GM06990 (cell line): ENCODE measurements around the gene SPATA2L.
"Not testable (repeated sequence)": the region's sequence is repeated elsewhere in the genome, so short reads cannot be mapped to it uniquely, and the experiment has no call there.

Source experiments
- DNase-seq: peaks from one replicate; pipeline ENCODE4 v3.0.0-alpha.2; 2011; ENCODE audit not compliant: insufficient read length; ENCODE audit errors: extremely low read depth
- H3K27me3 ChIP-seq: replicated peaks from 2 replicates; pipeline ENCODE4 v1.6.0; 2011; ENCODE audit warnings: low read length; ENCODE audit not compliant: control insufficient read depth, insufficient read depth
- H3K36me3 ChIP-seq: 2 replicates; pipeline ENCODE4 v1.5.1; 2011; ENCODE audit warnings: low read length; ENCODE audit not compliant: control insufficient read depth, insufficient read depth
- H3K4me3 ChIP-seq: replicated peaks from 2 replicates; pipeline ENCODE4 v1.5.1; 2011; ENCODE audit warnings: low read depth, mild to moderate bottlenecking, control low read depth, low read length
- CTCF ChIP-seq: IDR thresholded peaks from 2 replicates; pipeline ENCODE4 v1.5.1; 2011; ENCODE audit warnings: low read length, control low read depth, mild to moderate bottlenecking, inconsistent platforms; ENCODE audit not compliant: insufficient read depth, poor library complexity, severe bottlenecking

Gene SPATA2L

GRCh38 chr16:89678258-89678657 is 23.2 kb downstream of the SPATA2L start:
- H3K4me3 ChIP-seq = no peak overlapping the region
- H3K36me3 ChIP-seq = no peaks in the 10 kb centered on the region
- no peak for DNase-seq
- no peak for TF ChIP-seq CTCF
- H3K27me3 ChIP-seq = no peaks in the 10 kb centered on the region

- H3K36me3 ChIP-seq = no peaks in the 10 kb centered on the region; the same call in 1 of the 2 replicates
- no peaks in the 10 kb centered on the region for H3K27me3 ChIP-seq
- no peak for DNase-seq
- H3K4me3 ChIP-seq = no peak overlapping the region
- TF ChIP-seq CTCF = no peak
These were observed 29.1 kb downstream of the SPATA2L start for GRCh38 chr16:89672177-89672941.

- H3K36me3 ChIP-seq, H3K27me3 ChIP-seq, DNase-seq, H3K4me3 ChIP-seq: not testable (repeated sequence)
These were observed 29.9 kb downstream of the SPATA2L start for GRCh38 chr16:89671565-89671964.

DNA sequence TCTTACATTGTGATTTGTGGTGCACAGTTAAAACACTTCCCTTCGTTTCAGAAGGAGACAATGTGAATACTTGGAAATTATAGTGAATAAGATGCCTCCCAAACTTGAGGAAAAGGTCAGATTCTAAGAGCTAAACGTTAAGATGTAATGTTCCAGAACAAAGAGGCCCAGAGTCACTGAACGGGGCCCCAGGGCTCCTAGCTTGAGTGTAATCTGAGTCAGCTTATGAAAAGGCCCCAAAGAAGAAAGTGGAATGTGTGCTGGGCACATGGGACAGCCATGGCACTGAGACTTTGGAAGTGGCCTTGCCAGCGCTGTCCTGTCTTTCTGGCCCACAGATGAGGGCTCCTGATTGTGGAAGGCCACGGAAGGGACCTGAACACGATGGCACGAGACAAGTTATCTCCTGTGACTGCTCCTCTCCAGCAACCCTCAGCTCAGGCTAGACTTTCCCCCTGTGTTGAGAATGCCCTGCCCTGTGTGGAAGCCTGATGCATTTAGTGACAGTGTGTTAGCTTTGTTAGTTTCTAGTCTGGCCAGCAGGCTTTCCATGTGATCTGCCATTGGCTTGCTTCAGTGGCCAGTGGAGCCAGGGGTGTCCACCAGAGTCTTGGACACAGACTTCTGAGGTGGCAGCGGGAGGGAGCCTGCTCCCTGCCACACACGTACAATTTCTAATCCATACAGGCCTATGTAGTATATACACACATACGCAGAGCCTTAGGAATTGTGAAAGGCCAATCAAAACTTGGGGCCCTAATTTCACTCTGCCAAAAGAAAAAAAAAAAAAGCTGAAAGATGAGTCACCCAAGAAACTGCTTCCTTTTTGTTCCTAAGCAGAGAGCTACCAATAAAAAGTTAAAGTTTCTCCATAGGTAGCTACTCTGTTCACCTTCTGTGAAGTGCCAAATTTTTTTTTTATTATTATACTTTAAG is 30.7 kb downstream of the SPATA2L start:
- TF ChIP-seq CTCF = no peak
- Histone ChIP-seq H3K36me3 (no peaks in the 10 kb centered on the region; the same call in 1 of the 2 replicates), H3K4me3 (no peak overlapping the region), H3K27me3 (no peaks in the 10 kb centered on the region)
- DNase-seq = no peak

GRCh38 chr16:89669755-89670154 is 31.8 kb downstream of the SPATA2L start:
- DNase-seq = no peak
- no peak overlapping the region for H3K4me3 ChIP-seq
- TF ChIP-seq CTCF = no peak
- H3K27me3 ChIP-seq = no peaks in the 10 kb centered on the region
- no peaks in the 10 kb centered on the region; the same call in 1 of the 2 replicates for H3K36me3 ChIP-seq

- no peak for DNase-seq
- Histone ChIP-seq H3K4me3 (no peak overlapping the region), H3K27me3 (no peaks in the 10 kb centered on the region), H3K36me3 (no peaks in the 10 kb centered on the region; the same call in 1 of the 2 replicates)
- no peak for TF ChIP-seq CTCF
These were observed 32.7 kb downstream of the SPATA2L start for GRCh38 chr16:89668790-89669158.
